Gastrocnemius medialis (tissue), 4 donors: ENCODE measurements around the gene EFNB2. TPM values are rescaled to one million over a fixed set of nuclear protein-coding genes. Genes with fewer than 3 reads are reported as not detected.

ENCODE experiments used
- ATAC-seq, 2 donors: fragments of 150-250 bp; one replicate each; pipeline ENCODE4 v1.9.1; 2016
- DNase-seq, 2 donors: peaks; one replicate each; pipeline ENCODE4 v3.0.0-alpha.2; 2019
- H3K27ac ChIP-seq, 4 donors: fragments of 200-600 bp; sonication (generic); 1 replicate in 1 of 4; 2 replicates in 3 of 4; pipeline ENCODE4 v1.5.1; 2016 to 2018; ENCODE audit warnings: mild to moderate bottlenecking in 2 of 4, moderate library complexity in 1 of 4
- H3K27me3 ChIP-seq, 3 donors: fragments of 200-600 bp; sonication (generic) in 2 of 3; 1 replicate in 1 of 3; 2 replicates in 2 of 3; pipeline versions ENCODE4 v1.5.1 to v1.6.0; 2016 to 2019; ENCODE audit warnings: mild to moderate bottlenecking in 1 of 3, moderate library complexity in 1 of 3
- H3K36me3 ChIP-seq, 2 donors: fragments of 200-600 bp; sonication (generic) in 1 of 2; one replicate each; pipeline ENCODE4 v1.5.1; 2017 to 2018
- H3K4me1 ChIP-seq, 2 donors: fragments of 200-600 bp; sonication (generic) in 1 of 2; one replicate each; pipeline ENCODE4 v1.5.1; 2016 to 2017; ENCODE audit warnings: mild to moderate bottlenecking in 2 of 2
- H3K4me3 ChIP-seq, 4 donors: fragments of 200-600 bp; sonication (generic) in 3 of 4; 1 replicate in 1 of 4; 2 replicates in 3 of 4; pipeline ENCODE4 v1.5.1; 2016 to 2019; ENCODE audit warnings: mild to moderate bottlenecking in 2 of 4
- H3K9me3 ChIP-seq, 3 donors: fragments of 200-600 bp; sonication (generic) in 2 of 3; 1 replicate in 1 of 3; 2 replicates in 2 of 3; pipeline ENCODE4 v1.5.1; 2016 to 2019
- POLR2A ChIP-seq, 2 donors: fragments of 450-650 bp; IDR thresholded peaks; one replicate each; pipeline ENCODE4 v1.6.1; 2017; ENCODE audit warnings: antibody characterized with exemption in 2 of 2, mild to moderate bottlenecking in 2 of 2, moderate library complexity in 2 of 2
- in situ Hi-C, 4 donors: fragments of 200-750 bp; cut with MboI; loops; one replicate each; pipeline versions ENCODE4 v1.15.0 to v1.8.0; 2017; ENCODE audit warnings: low sequenced_read_pairs in 4 of 4
- intact Hi-C: fragments of 100-400 bp; cut with DNase I; formaldehyde crosslinking; loops from one replicate; pipeline ENCODE4 v1.15.1; 2023; ENCODE audit warnings: low total_unique reads
- total RNA-seq, 4 donors: library from RNA; depleted of rRNA; stranded (reverse); fragments of >200 nt; gene quantifications; one replicate each; pipeline versions ENCODE4 v1.1.0 to v1.2.3, GENCODE V29; 2016
- TF ChIP-seq, protein P1 (sequence below), 5 experiments: fragments of 450-650 bp in 3 of 5; fragments of 200-600 bp in 2 of 5; sonication (generic) in 2 of 5; IDR thresholded peaks in 4 of 5; conservative IDR thresholded peaks in 1 of 5; 1 replicate in 4 of 5; 2 replicates in 1 of 5; pipeline ENCODE4 v1.5.1; 2016 to 2019; ENCODE audit warnings: antibody characterized with exemption in 5 of 5, mild to moderate bottlenecking in 3 of 5, moderate library complexity in 3 of 5

Gene EFNB2
- total RNA-seq, 4 donors from 2014 or later: 5.7 to 9.3 (median 6.1) TPM

DNA sequence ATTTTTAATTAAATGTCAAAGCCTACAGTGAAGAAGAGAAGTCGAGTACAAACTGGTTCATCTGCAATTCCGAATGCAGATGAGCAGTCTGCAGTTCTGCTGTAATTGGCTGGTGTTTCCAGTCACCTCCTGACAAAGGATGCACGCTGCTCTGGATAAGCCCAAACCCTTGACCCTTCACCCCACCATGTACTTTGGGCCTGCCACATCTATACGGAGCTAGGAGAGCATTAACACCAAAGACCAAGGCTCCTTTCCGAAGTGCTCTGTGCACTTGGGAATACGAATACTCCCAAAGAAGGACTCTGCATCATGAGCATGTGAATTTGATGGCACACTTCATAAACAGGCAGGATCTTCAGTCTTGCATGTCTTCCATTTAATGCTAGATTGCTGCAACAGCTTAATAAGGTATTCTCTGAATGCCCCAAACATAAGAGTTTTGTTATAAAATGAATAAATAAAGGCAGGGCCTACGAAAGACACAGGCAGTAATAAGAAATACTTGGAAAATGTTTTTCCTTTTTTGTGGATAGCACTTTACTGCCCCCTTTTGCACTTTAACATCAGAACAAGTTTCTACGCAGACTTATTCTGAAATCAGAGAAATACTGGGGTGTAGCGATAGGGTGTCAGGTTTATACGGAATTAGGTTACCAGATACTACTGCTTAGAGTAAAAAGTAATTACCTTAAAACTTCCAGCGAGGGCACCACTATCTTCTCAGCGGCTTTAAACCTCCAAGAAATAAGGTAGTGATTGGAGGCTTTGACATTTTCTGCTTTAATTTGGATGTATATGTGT is 15.0 kb downstream of the EFNB2 start:
- H3K27me3 ChIP-seq: no peaks in the 10 kb centered on the region
- H3K4me3 ChIP-seq: no peak overlapping the region
- H3K36me3 ChIP-seq: no peaks in the 10 kb centered on the region
- in situ Hi-C loops: no loop called here
- no peak overlapping the region for H3K27ac ChIP-seq
- ATAC-seq (no peak), DNase-seq (no peak)
- H3K9me3 ChIP-seq: no peaks in the 10 kb centered on the region
- H3K4me1 ChIP-seq: peaks cover 20 to 37% of the 10 kb centered on the region in 2 donors
- intact Hi-C loops: no loop called here
- TF ChIP-seq POLR2A (IDR thresholded peaks at IDR 0.05): no peak
- TF ChIP-seq, protein P1, sequence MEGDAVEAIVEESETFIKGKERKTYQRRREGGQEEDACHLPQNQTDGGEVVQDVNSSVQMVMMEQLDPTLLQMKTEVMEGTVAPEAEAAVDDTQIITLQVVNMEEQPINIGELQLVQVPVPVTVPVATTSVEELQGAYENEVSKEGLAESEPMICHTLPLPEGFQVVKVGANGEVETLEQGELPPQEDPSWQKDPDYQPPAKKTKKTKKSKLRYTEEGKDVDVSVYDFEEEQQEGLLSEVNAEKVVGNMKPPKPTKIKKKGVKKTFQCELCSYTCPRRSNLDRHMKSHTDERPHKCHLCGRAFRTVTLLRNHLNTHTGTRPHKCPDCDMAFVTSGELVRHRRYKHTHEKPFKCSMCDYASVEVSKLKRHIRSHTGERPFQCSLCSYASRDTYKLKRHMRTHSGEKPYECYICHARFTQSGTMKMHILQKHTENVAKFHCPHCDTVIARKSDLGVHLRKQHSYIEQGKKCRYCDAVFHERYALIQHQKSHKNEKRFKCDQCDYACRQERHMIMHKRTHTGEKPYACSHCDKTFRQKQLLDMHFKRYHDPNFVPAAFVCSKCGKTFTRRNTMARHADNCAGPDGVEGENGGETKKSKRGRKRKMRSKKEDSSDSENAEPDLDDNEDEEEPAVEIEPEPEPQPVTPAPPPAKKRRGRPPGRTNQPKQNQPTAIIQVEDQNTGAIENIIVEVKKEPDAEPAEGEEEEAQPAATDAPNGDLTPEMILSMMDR (IDR thresholded peaks at IDR 0.05 in 4 of 5, conservative IDR thresholded peaks at IDR 0.05 in 1 of 5): peak in 1 of 5 experiments; percentile 33

DNA sequence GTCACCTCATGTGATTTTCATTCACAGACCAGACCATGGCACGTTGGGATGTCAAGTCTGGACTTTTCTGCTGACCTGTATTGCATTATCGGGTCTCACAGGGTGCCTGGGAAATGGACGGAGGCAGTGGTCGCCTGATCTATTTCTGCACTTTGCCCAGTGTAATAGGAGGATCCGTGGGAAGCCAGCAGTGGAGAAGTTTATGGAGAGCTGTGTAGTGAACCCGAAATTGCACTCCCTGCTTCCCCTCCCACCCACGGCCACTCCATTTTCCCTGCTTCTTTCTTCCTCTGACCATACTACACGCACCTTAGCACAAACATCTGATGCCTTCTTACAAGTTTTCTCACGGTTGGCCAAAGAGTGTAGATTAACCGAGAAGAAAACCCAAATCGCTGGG is 16.9 kb downstream of the EFNB2 start:
- H3K27me3 ChIP-seq: no peaks in the 10 kb centered on the region
- in situ Hi-C loops (no loop called here), intact Hi-C loops (no loop called here)
- H3K36me3 ChIP-seq: no peaks in the 10 kb centered on the region
- ATAC-seq (no peak), DNase-seq (no peak)
- no peak overlapping the region for H3K27ac ChIP-seq
- peaks cover 12 to 29% of the 10 kb centered on the region in 2 donors for H3K4me1 ChIP-seq
- H3K9me3 ChIP-seq: no peaks in the 10 kb centered on the region
- TF ChIP-seq POLR2A (IDR thresholded peaks at IDR 0.05): no peak
- TF ChIP-seq, protein P1 (IDR thresholded peaks at IDR 0.05 in 4 of 5, conservative IDR thresholded peaks at IDR 0.05 in 1 of 5): no peak
- no peak overlapping the region for H3K4me3 ChIP-seq

DNA sequence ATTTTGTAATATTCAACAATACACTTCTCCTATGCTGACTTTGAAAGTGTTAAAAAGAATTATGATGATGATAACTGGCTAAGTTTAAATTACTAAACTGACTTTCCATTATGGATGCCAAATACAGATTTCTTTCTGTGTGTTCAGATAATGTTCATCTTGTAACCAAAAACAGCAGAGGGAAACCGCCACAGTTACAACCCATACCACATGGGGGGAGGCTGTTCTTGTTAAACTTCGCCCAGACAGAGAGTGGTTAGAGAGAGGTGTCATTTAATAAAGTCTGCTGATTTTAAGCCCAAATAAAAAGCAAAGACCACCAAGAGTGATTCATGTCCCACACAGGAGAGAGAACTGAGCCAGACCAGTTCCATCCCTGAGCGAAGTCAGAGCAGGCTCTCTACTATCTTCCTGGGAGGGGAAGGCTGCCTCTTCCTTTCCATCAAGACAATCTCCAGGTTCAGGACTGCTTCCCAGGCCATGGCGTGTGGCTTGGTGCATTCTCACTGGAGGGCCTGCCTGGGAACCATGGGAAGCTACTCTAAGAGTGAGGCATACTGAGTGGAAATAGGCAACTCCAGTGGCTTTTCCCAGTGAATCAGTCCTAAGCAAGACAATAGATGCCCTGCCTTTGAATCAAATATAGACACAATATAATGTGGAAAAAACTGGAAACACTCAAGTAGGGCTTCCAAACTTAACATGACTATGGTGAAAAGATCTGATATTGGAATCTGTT is 18.2 kb downstream of the EFNB2 start:
- no peaks in the 10 kb centered on the region for H3K36me3 ChIP-seq
- H3K9me3 ChIP-seq: no peaks in the 10 kb centered on the region
- TF ChIP-seq POLR2A (IDR thresholded peaks at IDR 0.05): no peak
- TF ChIP-seq, protein P1 (IDR thresholded peaks at IDR 0.05 in 4 of 5, conservative IDR thresholded peaks at IDR 0.05 in 1 of 5): no peak
- peak overlapping the region in 1 of 4 donors; percentile 53 for H3K27ac ChIP-seq
- intact Hi-C loops: no loop called here
- DNase-seq (no peak), ATAC-seq (no peak)
- in situ Hi-C loops: no loop called here
- H3K27me3 ChIP-seq: no peaks in the 10 kb centered on the region
- H3K4me3 ChIP-seq: no peak overlapping the region
- H3K4me1 ChIP-seq: peaks cover 12 to 30% of the 10 kb centered on the region in 2 donors

DNA sequence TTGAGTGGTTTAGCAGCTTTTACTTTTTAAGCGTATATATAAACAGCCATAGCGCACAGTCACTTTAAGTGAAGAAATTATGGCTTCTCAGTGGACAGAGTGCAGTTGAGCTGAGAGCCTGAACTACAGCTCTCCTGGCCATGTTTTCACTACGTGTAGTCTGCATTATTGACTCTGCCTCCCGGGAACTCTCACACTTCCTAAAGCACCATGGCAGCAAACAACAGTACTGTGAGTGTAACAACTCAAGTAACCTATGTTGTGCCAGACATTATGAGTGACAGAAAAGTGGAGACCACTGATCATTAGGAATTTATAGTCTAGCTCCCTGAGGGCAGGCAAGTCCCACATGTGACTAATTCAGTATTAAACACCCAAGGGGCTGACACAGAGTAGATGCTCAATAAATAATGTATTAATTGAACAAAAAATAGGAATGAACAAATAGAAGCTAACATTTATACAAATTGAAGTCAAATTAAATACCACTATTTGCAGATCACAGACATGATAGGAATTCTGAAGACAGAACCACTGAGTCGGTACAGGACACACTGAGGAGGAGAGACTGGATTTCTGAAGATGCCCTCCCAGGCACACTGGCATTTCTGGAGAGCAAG is 19.7 kb downstream of the EFNB2 start:
- Histone ChIP-seq H3K27me3 (no peaks in the 10 kb centered on the region), H3K27ac (peak overlapping the region in 2 of 4 donors; percentile 8 to 53), H3K9me3 (no peaks in the 10 kb centered on the region), H3K4me3 (no peak overlapping the region), H3K36me3 (no peaks in the 10 kb centered on the region), H3K4me1 (peaks cover 3 to 26% of the 10 kb centered on the region in 2 donors)
- in situ Hi-C loops: no loop called here
- DNase-seq (no peak), ATAC-seq (no peak)
- TF ChIP-seq, protein P1 (IDR thresholded peaks at IDR 0.05 in 4 of 5, conservative IDR thresholded peaks at IDR 0.05 in 1 of 5): no peak
- TF ChIP-seq POLR2A (IDR thresholded peaks at IDR 0.05): no peak
- intact Hi-C loops: no loop called here
